B cell (primary cell): ENCODE measurements around the gene RFPL1. TPM values are rescaled to one million over a fixed set of nuclear protein-coding genes. Genes with fewer than 3 reads are reported as not detected.
A peak's percentile ranks its signal among the peaks of the same experiment; 100 is the strongest.

Source experiments
- ATAC-seq: fragments of 200-7000 bp; cut with Tn5 transposase; one replicate; pipeline ENCODE4 v1.10.0; 2021; ENCODE audit warnings: low read depth, mild to moderate bottlenecking, moderate number of reproducible peaks, moderate library complexity
- CTCF ChIA-PET: fragments of 350-600 bp; sonication (Branson Sonifier 250); formaldehyde crosslinking; loops from one replicate; lab custom pipeline; 2021; ENCODE audit warnings: antibody characterized with exemption, inconsistent platforms; lab: Charles Lee
- POLR2A ChIA-PET: fragments of 350-600 bp; sonication (Branson Sonifier 250); formaldehyde crosslinking; loops from one replicate; lab custom pipeline; 2021; ENCODE audit warnings: antibody characterized with exemption; lab: Charles Lee
- DNase-seq: peaks from one replicate; pipeline ENCODE4 v3.0.0; 2013
- H2AFZ ChIP-seq: 2 replicates; pipeline ENCODE4 v1.6.1; 2012; ENCODE audit warnings: mild to moderate bottlenecking, low read depth, low read length; ENCODE audit not compliant: insufficient read depth, poor library complexity, severe bottlenecking
- H3K27ac ChIP-seq, 2 donors: 1 replicate in 1 of 2; 2 replicates in 1 of 2; pipeline ENCODE4 v1.5.1; 2012 to 2013; ENCODE audit warnings: low read length in 2 of 2, mild to moderate bottlenecking in 2 of 2, moderate library complexity in 1 of 2
- H3K27me3 ChIP-seq, 4 experiments: fragments of 200-600 bp in 1 of 4; sonication (generic) in 1 of 4; replicated peaks in 1 of 4; 1 replicate in 2 of 4; 2 replicates in 2 of 4; pipeline versions ENCODE4 v1.6.1 to v1.7.0; 2013 to 2016; ENCODE audit warnings: low read length in 3 of 4, mild to moderate bottlenecking in 2 of 4, mixed read lengths in 1 of 4, moderate library complexity in 1 of 4; ENCODE audit not compliant: insufficient read depth in 4 of 4, control insufficient read depth in 3 of 4; ENCODE audit errors: control extremely low read depth in 1 of 4
- H3K36me3 ChIP-seq, 2 experiments: replicated peaks in 1 of 2; 1 replicate in 1 of 2; 2 replicates in 1 of 2; pipeline versions ENCODE4 v1.6.1 to v1.7.1; 2013; ENCODE audit warnings: low read length in 1 of 2; ENCODE audit not compliant: insufficient read depth in 2 of 2, control insufficient read depth in 1 of 2; ENCODE audit errors: control extremely low read depth in 1 of 2, extremely low read depth in 1 of 2
- H3K4me1 ChIP-seq, 2 donors: fragments of 200-600 bp in 1 of 2; sonication (generic) in 1 of 2; 1 replicate in 1 of 2; 2 replicates in 1 of 2; pipeline versions ENCODE4 v1.5.1 to v1.6.1; 2013 to 2017; ENCODE audit warnings: low read length in 2 of 2; ENCODE audit not compliant: control insufficient read depth in 2 of 2, insufficient read depth in 2 of 2
- H3K4me2 ChIP-seq: replicated peaks from 2 replicates; pipeline ENCODE3; 2012; ENCODE audit warnings: mild to moderate bottlenecking, low read depth, low read length; ENCODE audit not compliant: poor library complexity, severe bottlenecking
- H3K4me3 ChIP-seq, 5 experiments: fragments of 200-600 bp in 1 of 5; sonication (generic) in 1 of 5; 1 replicate in 3 of 5; 2 replicates in 2 of 5; pipeline versions ENCODE4 v1.5.1 to v1.7.0; 2011 to 2016; ENCODE audit warnings: low read length in 4 of 5, mild to moderate bottlenecking in 4 of 5, low read depth in 2 of 5, control low read depth in 1 of 5, moderate library complexity in 1 of 5; ENCODE audit not compliant: insufficient read depth in 1 of 5; ENCODE audit errors: control extremely low read depth in 1 of 5, extremely low read depth in 1 of 5
- H3K79me2 ChIP-seq: fragments of 200-600 bp; sonication (generic); one replicate; pipeline ENCODE4 v1.6.0; 2016; ENCODE audit warnings: low read length; ENCODE audit not compliant: control insufficient read depth, insufficient read depth
- H3K9ac ChIP-seq: fragments of 200-600 bp; sonication (generic); 2 replicates; pipeline ENCODE4 v1.6.1; 2017; ENCODE audit warnings: mild to moderate bottlenecking, low read length, moderate library complexity
- H3K9me3 ChIP-seq, 3 donors: one replicate each; pipeline versions ENCODE4 v1.6.1 to v1.7.1; 2013; ENCODE audit warnings: low read length in 2 of 3; ENCODE audit not compliant: control insufficient read depth in 2 of 3, insufficient read depth in 1 of 3; ENCODE audit errors: control extremely low read depth in 1 of 3
- H4K20me1 ChIP-seq: 2 replicates; pipeline ENCODE4 v1.6.0; 2012; ENCODE audit warnings: mild to moderate bottlenecking, low read length; ENCODE audit not compliant: insufficient read depth, control insufficient read depth, poor library complexity, severe bottlenecking
- H3K27ac Mint-ChIP-seq: one replicate; pipeline ENCODE4 v1.8.0; 2021; ENCODE audit warnings: mixed read lengths
- H3K27me3 Mint-ChIP-seq: one replicate; pipeline ENCODE4 v1.8.0; 2021; ENCODE audit warnings: mixed read lengths
- H3K4me1 Mint-ChIP-seq: one replicate; pipeline ENCODE4 v1.8.0; 2021; ENCODE audit warnings: mixed read lengths
- H3K4me3 Mint-ChIP-seq: one replicate; pipeline ENCODE4 v1.8.0; 2021; ENCODE audit warnings: mixed read lengths
- H3K9me3 Mint-ChIP-seq: one replicate; pipeline ENCODE4 v1.8.0; 2022; ENCODE audit warnings: mixed read lengths; ENCODE audit not compliant: insufficient read depth
- EZH2 ChIP-seq: IDR thresholded peaks from 2 replicates; pipeline ENCODE4 v1.6.1; 2012; ENCODE audit warnings: borderline replicate concordance, low read depth, mild to moderate bottlenecking, moderate library complexity, low read length; ENCODE audit not compliant: insufficient read depth, poor library complexity, severe bottlenecking
- WGBS: methylation state at CpG from one replicate; pipeline ENCODE4 v1.1.5; 2013; ENCODE audit warnings: missing lambda C conversion rate; ENCODE audit not compliant: insufficient coverage; 5-methylcytosine and 5-hydroxymethylcytosine counted together
- intact Hi-C: fragments of 100-400 bp; cut with micrococcal nuclease; formaldehyde crosslinking; loops from one replicate; pipeline ENCODE4 v1.10.0; 2022
- polyA plus RNA-seq: library from polyadenylated mRNA; depleted of rRNA; stranded (reverse); fragments of >200 nt; gene quantifications from 2 replicates; pipeline ENCODE4 v1.2.3, GENCODE V29; 2012
- total RNA-seq, 2 donors: library from RNA; stranded (reverse); fragments of 120-200 nt in 1 of 2; gene quantifications; 1 replicate in 1 of 2; 2 replicates in 1 of 2; pipeline versions ENCODE4 v1.2.3 to v1.2.4, GENCODE V29; 2013 to 2022
- TF ChIP-seq, protein P1 (sequence below): fragments of 200-600 bp; IDR thresholded peaks from one replicate; pipeline ENCODE4 v1.8.0; 2022; ENCODE audit warnings: antibody characterized with exemption, mild to moderate bottlenecking

The RFPL1 gene
- total and polyA plus RNA-seq, 2 donors (not counting 1 experiment from before 2014, with no cell fraction given): not detected

DNA sequence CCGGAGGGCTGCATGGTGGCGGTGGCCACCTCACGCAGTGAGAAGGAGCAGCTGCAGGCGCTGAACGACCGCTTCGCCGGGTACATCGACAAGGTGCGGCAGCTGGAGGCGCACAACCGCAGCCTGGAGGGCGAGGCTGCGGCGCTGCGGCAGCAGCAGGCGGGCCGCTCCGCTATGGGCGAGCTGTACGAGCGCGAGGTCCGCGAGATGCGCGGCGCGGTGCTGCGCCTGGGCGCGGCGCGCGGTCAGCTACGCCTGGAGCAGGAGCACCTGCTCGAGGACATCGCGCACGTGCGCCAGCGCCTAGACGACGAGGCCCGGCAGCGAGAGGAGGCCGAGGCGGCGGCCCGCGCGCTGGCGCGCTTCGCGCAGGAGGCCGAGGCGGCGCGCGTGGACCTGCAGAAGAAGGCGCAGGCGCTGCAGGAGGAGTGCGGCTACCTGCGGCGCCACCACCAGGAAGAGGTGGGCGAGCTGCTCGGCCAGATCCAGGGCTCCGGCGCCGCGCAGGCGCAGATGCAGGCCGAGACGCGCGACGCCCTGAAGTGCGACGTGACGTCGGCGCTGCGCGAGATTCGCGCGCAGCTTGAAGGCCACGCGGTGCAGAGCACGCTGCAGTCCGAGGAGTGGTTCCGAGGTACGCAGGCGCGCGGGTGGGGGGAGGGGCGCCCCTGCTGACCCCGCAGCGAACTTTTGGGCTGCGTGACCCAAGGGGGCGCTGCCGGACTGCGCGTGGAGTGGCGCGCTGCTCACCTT, 42.3 kb downstream of the RFPL1 start:
- Histone ChIP-seq H3K4me1 (peaks cover 30 to 38% of the 10 kb centered on the region in 2 donors), H3K4me2 (peak overlapping the region; percentile 66), H3K9ac (no peak overlapping the region), H3K9me3 (peaks cover 0 to 27% (median 0%) of the 10 kb centered on the region in 3 donors), H2AFZ (no peak overlapping the region), H3K4me3 (peak overlapping the region in 2 of 5 experiments; percentile 8 to 24), H4K20me1 (no peaks in the 10 kb centered on the region), H3K79me2 (no peaks in the 10 kb centered on the region), H3K27me3 (peaks cover 0 to 64% (median 43%) of the 10 kb centered on the region in 4 experiments), H3K27ac (no peak overlapping the region), H3K36me3 (no peaks in the 10 kb centered on the region)
- Mint-ChIP-seq H3K27me3 (peaks cover 35% of the 10 kb centered on the region), H3K4me1 (peaks cover 38% of the 10 kb centered on the region), H3K9me3 (no peaks in the 10 kb centered on the region), H3K4me3 (peak overlapping the region; percentile 79), H3K27ac (no peak overlapping the region)
- CTCF ChIA-PET: interaction anchor here (1.1 to 2.4 kb wide), 2 partner anchors 9 to 44 kb away, joined by 3 to 10 read pairs; no protein-coding TSS in a partner anchor
- ATAC-seq (no peak), DNase-seq (peak; percentile 61)
- TF ChIP-seq, protein P1, sequence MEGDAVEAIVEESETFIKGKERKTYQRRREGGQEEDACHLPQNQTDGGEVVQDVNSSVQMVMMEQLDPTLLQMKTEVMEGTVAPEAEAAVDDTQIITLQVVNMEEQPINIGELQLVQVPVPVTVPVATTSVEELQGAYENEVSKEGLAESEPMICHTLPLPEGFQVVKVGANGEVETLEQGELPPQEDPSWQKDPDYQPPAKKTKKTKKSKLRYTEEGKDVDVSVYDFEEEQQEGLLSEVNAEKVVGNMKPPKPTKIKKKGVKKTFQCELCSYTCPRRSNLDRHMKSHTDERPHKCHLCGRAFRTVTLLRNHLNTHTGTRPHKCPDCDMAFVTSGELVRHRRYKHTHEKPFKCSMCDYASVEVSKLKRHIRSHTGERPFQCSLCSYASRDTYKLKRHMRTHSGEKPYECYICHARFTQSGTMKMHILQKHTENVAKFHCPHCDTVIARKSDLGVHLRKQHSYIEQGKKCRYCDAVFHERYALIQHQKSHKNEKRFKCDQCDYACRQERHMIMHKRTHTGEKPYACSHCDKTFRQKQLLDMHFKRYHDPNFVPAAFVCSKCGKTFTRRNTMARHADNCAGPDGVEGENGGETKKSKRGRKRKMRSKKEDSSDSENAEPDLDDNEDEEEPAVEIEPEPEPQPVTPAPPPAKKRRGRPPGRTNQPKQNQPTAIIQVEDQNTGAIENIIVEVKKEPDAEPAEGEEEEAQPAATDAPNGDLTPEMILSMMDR: no peak
- no peak for TF ChIP-seq EZH2
- POLR2A ChIA-PET: interaction anchor here (0.7 kb wide), 1 partner anchor 68 kb away, joined by 6 read pairs; no protein-coding TSS in a partner anchor
- 23% methylated on average over 107 of the region's 107 CpGs for WGBS
- intact Hi-C loops: no loop called here
